K562 (cell line): ENCODE results near the gene KANK2. TPM values are rescaled to one million over a fixed set of nuclear protein-coding genes. Genes with fewer than 3 reads are reported as not detected.
"Not testable (repeated sequence)": the region's sequence is repeated elsewhere in the genome, so short reads cannot be mapped to it uniquely, and the experiment has no call there.

Experiments used
- ATAC-seq: fragments of 200-7000 bp; cut with Tn5 transposase; 3 replicates; pipeline ENCODE4 v1.9.1; 2020; ENCODE audit warnings: moderate library complexity
- BruUV-seq: library from RNA; stranded (reverse); fragments of 400-500 nt; replicated peaks from 2 replicates; lab custom pipeline; 2021; lab: Mats Ljungman, UMichigan
- CTCF ChIA-PET: fragments of 300-600 bp; formaldehyde crosslinking; extraction: SDS; loops from one replicate; lab custom pipeline; 2021; ENCODE audit warnings: low intra/inter-chr PET ratio; lab: Yijun Ruan, JAX
- POLR2A ChIA-PET: fragments of 300-600, 350-650 bp; sonication (Branson Sonifier 250); formaldehyde crosslinking; extraction: SDS; loops from one replicate; lab custom pipeline; 2021; ENCODE audit warnings: antibody characterized with exemption, inconsistent platforms; lab: Yijun Ruan, JAX
- DNase-seq, 4 experiments: peaks; one replicate each; pipeline versions ENCODE4 v3.0.0 to v3.0.0-alpha.2; 2011 to 2018; ENCODE audit warnings: low spot score in 3 of 4, mixed read lengths in 3 of 4; ENCODE audit errors: extremely low read depth in 1 of 4
- FAIRE-seq: peaks from 2 replicates; lab custom pipeline; 2011; peaks lifted over from hg19 to GRCh38; lab: Jason Lieb, UNC
- H2AFZ ChIP-seq: 2 replicates; pipeline ENCODE4 v1.6.0; 2011; ENCODE audit warnings: low read depth, low read length, control low read depth, inconsistent platforms
- H3K27ac ChIP-seq: fragments of 200-600 bp; 3 replicates; pipeline ENCODE4 v1.8.0; 2011; ENCODE audit warnings: low read depth, mild to moderate bottlenecking, control low read depth, inconsistent platforms, low read length, moderate library complexity, mixed read lengths; ENCODE audit errors: extremely low read depth
- H3K27me3 ChIP-seq, 2 experiments: fragments of 300-600 bp in 1 of 2; 2 replicates in 1 of 2; 3 replicates in 1 of 2; pipeline versions ENCODE4 v1.6.0 to v1.8.0; 2011; ENCODE audit warnings: inconsistent platforms in 2 of 2, low read length in 2 of 2, mild to moderate bottlenecking in 1 of 2, mixed read lengths in 1 of 2, moderate library complexity in 1 of 2; ENCODE audit not compliant: control insufficient read depth in 2 of 2, insufficient read depth in 2 of 2
- H3K36me3 ChIP-seq: fragments of 300-600 bp; 3 replicates; pipeline ENCODE4 v1.8.0; 2011; ENCODE audit warnings: mild to moderate bottlenecking, low read length, inconsistent platforms; ENCODE audit not compliant: control insufficient read depth, insufficient read depth
- H3K4me1 ChIP-seq, 2 experiments: fragments of 200-600 bp in 1 of 2; replicated peaks in 1 of 2; 2 replicates in 1 of 2; 3 replicates in 1 of 2; pipeline versions ENCODE4 v1.5.1 to v1.8.0; 2011; ENCODE audit warnings: inconsistent platforms in 2 of 2, low read length in 2 of 2, mild to moderate bottlenecking in 1 of 2, mixed read lengths in 1 of 2, moderate library complexity in 1 of 2; ENCODE audit not compliant: control insufficient read depth in 2 of 2, insufficient read depth in 2 of 2
- H3K4me2 ChIP-seq: 2 replicates; pipeline ENCODE4 v1.6.1; 2011; ENCODE audit warnings: low read length, control low read depth, inconsistent platforms, mixed read lengths; ENCODE audit not compliant: insufficient read depth
- H3K4me3 ChIP-seq: fragments of 200-600 bp; sonication (generic), shearing (Covaris generic); 2 replicates; pipeline ENCODE4 v1.5.1; 2016; ENCODE audit warnings: control low read depth, inconsistent platforms
- H3K79me2 ChIP-seq: fragments of 200-600 bp; 3 replicates; pipeline ENCODE4 v1.8.0; 2011; ENCODE audit warnings: low read length, inconsistent platforms; ENCODE audit not compliant: control insufficient read depth, insufficient read depth
- H3K9ac ChIP-seq, 2 experiments: 2 replicates each; pipeline versions ENCODE4 v1.6.0 to v1.6.1; 2011; ENCODE audit warnings: low read depth in 2 of 2, low read length in 2 of 2, control low read depth in 1 of 2, inconsistent platforms in 1 of 2, mild to moderate bottlenecking in 1 of 2, mixed read lengths in 1 of 2; ENCODE audit not compliant: insufficient read depth in 1 of 2
- H3K9me1 ChIP-seq: one replicate; pipeline ENCODE4 v1.6.0; 2011; ENCODE audit warnings: inconsistent platforms, mild to moderate bottlenecking, low read length, moderate library complexity; ENCODE audit not compliant: control insufficient read depth, insufficient read depth
- H3K9me3 ChIP-seq: replicated peaks from 2 replicates; pipeline ENCODE4 v1.5.1; 2011; ENCODE audit warnings: low read depth, low read length, inconsistent platforms; ENCODE audit not compliant: control insufficient read depth, insufficient read depth
- H4K20me1 ChIP-seq: replicated peaks from 2 replicates; pipeline ENCODE4 v1.6.1; 2011; ENCODE audit warnings: low read length, inconsistent platforms, mixed read lengths; ENCODE audit not compliant: control insufficient read depth, insufficient read depth
- CCAR2 ChIP-seq: fragments of 200-400 bp; formaldehyde crosslinking; IDR thresholded peaks from 2 replicates; pipeline ENCODE4 v1.6.1; 2017; ENCODE audit warnings: mild to moderate bottlenecking, low read depth, low read length
- KDM4B ChIP-seq, 2 experiments: fragments of 450-650 bp in 1 of 2; sonication (generic) in 1 of 2; IDR thresholded peaks; 2 replicates each; pipeline ENCODE4 v1.6.1; 2016 to 2017; ENCODE audit warnings: borderline replicate concordance in 2 of 2, antibody characterized with exemption in 1 of 2, low read depth in 1 of 2, mild to moderate bottlenecking in 1 of 2
- MYBL2 ChIP-seq, 2 experiments: fragments of 450-650 bp in 1 of 2; sonication (generic) in 1 of 2; formaldehyde crosslinking in 1 of 2; IDR thresholded peaks; 2 replicates each; pipeline versions ENCODE4 v1.6.1 to v1.8.1; 2017 to 2022; ENCODE audit warnings: borderline replicate concordance in 1 of 2, inconsistent platforms in 1 of 2, low read depth in 1 of 2, mild to moderate bottlenecking in 1 of 2, missing genetic modification reagents in 1 of 2, moderate library complexity in 1 of 2
- XRCC4 ChIP-seq: IDR thresholded peaks from one replicate; pipeline ENCODE4 v1.6.1; 2011; ENCODE audit not compliant: insufficient read depth, insufficient read length; ENCODE audit errors: extremely low read depth
- WGBS: fragments of 100-300 bp; shearing (Covaris generic); methylation state at CpG from one replicate; pipeline ENCODE4 v1.1.6; 2016; ENCODE audit warnings: low coverage, mixed read lengths; ENCODE audit not compliant: insufficient coverage; ENCODE audit errors: missing lambda C conversion rate; 5-methylcytosine and 5-hydroxymethylcytosine counted together
- in situ Hi-C: fragments of 300-500 bp; cut with MboI; formaldehyde crosslinking; loops from 4 replicates; pipeline ENCODE4 v1.15.0; 2018; ENCODE audit warnings: inconsistent platforms, mixed read lengths
- intact Hi-C: fragments of 100-400 bp; cut with micrococcal nuclease; formaldehyde crosslinking; loops from 2 replicates; pipeline ENCODE4 v1.14.2; 2022
- polyA plus RNA-seq, 8 experiments: library from polyadenylated mRNA; depleted of rRNA in 4 of 8; stranded (reverse) in 5 of 8; unstranded in 3 of 8; fragments of >200 nt; fragmentation: Nextera tagmentation in 2 of 8; fragmentation: Illumina TruSeq in 1 of 8; extraction: Ambion mirVana in 2 of 8; extraction: Trizol in 1 of 8; gene quantifications; 2 replicates each; pipeline versions ENCODE4 v1.2.1 to v1.2.3, GENCODE V29; 2011 to 2014; ENCODE audit warnings: inconsistent platforms in 1 of 8, missing spikeins in 1 of 8
- total RNA-seq, 7 experiments: library from RNA; depleted of rRNA in 6 of 7; stranded (reverse); fragments of >200 nt in 6 of 7; fragmentation: Illumina TruSeq in 2 of 7; extraction: Trizol in 2 of 7; gene quantifications; 2 replicates each; pipeline versions ENCODE4 v1.2.1 to v1.2.3, GENCODE V29; 2011 to 2021; ENCODE audit warnings: low replicate concordance in 1 of 7
- TF ChIP-seq, protein P1 (sequence below), 2 experiments: IDR thresholded peaks in 1 of 2; conservative IDR thresholded peaks in 1 of 2; 2 replicates each; pipeline ENCODE4 v1.6.1; 2016; ENCODE audit warnings: low read depth in 2 of 2, mild to moderate bottlenecking in 1 of 2, missing compliant biosample characterization in 1 of 2, missing genetic modification characterization in 1 of 2, moderate library complexity in 1 of 2
- TF ChIP-seq, protein P2 (sequence below): fragments of 450-650 bp; formaldehyde crosslinking; IDR thresholded peaks from 2 replicates; pipeline ENCODE4 v1.4.0; 2022; ENCODE audit warnings: mild to moderate bottlenecking, moderate library complexity
- TF ChIP-seq, protein P3 (sequence below): fragments of 200-400 bp; formaldehyde crosslinking; IDR thresholded peaks from 2 replicates; pipeline ENCODE4 v1.6.1; 2017; ENCODE audit warnings: mild to moderate bottlenecking, low read depth, low read length, moderate library complexity
- TF ChIP-seq, protein P4 (sequence below): fragments of 450-650 bp; IDR thresholded peaks from 2 replicates; pipeline ENCODE4 v1.6.1; 2016; ENCODE audit warnings: missing biosample characterization, missing genetic modification characterization

The KANK2 gene
- total and polyA plus RNA-seq, 9 of the 15 experiments (the other 6 are each of a cell fraction or from before 2014, with no cell fraction given) = 4.4 to 47.8 (median 21.3) TPM

DNA sequence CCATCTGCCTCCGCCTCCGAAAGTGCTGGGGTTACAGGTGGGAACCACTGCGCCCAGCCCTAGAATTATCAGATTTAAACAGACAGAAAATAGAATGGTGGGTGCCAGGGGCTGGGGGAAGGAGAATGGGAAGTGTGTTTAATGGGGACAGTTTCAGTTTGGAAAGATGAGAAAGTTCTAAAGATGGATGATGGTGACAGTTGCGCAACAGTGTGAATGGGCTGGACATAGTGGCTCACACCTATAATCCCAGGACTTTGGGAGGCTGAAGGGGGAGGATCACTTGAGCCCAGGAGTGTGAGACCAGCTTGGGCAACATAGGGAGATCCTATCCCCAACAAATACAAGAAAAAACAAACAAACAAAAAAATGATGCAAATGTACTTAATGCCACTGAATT is 15.9 kb downstream of the KANK2 start (continued):
- TF ChIP-seq, protein P1, sequence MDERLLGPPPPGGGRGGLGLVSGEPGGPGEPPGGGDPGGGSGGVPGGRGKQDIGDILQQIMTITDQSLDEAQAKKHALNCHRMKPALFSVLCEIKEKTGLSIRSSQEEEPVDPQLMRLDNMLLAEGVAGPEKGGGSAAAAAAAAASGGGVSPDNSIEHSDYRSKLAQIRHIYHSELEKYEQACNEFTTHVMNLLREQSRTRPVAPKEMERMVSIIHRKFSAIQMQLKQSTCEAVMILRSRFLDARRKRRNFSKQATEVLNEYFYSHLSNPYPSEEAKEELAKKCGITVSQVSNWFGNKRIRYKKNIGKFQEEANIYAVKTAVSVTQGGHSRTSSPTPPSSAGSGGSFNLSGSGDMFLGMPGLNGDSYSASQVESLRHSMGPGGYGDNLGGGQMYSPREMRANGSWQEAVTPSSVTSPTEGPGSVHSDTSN (CRISPR knock-in tag; IDR thresholded peaks at IDR 0.05; ENCODE audit: low read depth) = no peak
- TF ChIP-seq, protein P1 (tag; conservative IDR thresholded peaks at IDR 0.05; ENCODE audit: low read depth) = 0 out of 2 replicates have a peak, but pooled peaks have one; percentile 18
- no peak for TF ChIP-seq XRCC4
- TF ChIP-seq, protein P2, sequence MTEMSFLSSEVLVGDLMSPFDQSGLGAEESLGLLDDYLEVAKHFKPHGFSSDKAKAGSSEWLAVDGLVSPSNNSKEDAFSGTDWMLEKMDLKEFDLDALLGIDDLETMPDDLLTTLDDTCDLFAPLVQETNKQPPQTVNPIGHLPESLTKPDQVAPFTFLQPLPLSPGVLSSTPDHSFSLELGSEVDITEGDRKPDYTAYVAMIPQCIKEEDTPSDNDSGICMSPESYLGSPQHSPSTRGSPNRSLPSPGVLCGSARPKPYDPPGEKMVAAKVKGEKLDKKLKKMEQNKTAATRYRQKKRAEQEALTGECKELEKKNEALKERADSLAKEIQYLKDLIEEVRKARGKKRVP (CRISPR knock-in tag) = no peak
- TF ChIP-seq, protein P3, sequence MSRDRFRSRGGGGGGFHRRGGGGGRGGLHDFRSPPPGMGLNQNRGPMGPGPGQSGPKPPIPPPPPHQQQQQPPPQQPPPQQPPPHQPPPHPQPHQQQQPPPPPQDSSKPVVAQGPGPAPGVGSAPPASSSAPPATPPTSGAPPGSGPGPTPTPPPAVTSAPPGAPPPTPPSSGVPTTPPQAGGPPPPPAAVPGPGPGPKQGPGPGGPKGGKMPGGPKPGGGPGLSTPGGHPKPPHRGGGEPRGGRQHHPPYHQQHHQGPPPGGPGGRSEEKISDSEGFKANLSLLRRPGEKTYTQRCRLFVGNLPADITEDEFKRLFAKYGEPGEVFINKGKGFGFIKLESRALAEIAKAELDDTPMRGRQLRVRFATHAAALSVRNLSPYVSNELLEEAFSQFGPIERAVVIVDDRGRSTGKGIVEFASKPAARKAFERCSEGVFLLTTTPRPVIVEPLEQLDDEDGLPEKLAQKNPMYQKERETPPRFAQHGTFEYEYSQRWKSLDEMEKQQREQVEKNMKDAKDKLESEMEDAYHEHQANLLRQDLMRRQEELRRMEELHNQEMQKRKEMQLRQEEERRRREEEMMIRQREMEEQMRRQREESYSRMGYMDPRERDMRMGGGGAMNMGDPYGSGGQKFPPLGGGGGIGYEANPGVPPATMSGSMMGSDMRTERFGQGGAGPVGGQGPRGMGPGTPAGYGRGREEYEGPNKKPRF = no peak
- TF ChIP-seq, protein P4, sequence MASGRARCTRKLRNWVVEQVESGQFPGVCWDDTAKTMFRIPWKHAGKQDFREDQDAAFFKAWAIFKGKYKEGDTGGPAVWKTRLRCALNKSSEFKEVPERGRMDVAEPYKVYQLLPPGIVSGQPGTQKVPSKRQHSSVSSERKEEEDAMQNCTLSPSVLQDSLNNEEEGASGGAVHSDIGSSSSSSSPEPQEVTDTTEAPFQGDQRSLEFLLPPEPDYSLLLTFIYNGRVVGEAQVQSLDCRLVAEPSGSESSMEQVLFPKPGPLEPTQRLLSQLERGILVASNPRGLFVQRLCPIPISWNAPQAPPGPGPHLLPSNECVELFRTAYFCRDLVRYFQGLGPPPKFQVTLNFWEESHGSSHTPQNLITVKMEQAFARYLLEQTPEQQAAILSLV (tag) = peak; percentile 88
- no peak for TF ChIP-seq MYBL2 (IDR thresholded peaks at IDR 0.05; ENCODE audit: low read depth)
- TF ChIP-seq MYBL2 (CRISPR knock-in tag; IDR thresholded peaks at IDR 0.05; ENCODE audit: borderline replicate concordance) = no peak
- TF ChIP-seq KDM4B (IDR thresholded peaks at IDR 0.05; ENCODE audit: borderline replicate concordance in 2 of 2, low read depth in 1 of 2) = no peak
- TF ChIP-seq CCAR2 = no peak

DNA sequence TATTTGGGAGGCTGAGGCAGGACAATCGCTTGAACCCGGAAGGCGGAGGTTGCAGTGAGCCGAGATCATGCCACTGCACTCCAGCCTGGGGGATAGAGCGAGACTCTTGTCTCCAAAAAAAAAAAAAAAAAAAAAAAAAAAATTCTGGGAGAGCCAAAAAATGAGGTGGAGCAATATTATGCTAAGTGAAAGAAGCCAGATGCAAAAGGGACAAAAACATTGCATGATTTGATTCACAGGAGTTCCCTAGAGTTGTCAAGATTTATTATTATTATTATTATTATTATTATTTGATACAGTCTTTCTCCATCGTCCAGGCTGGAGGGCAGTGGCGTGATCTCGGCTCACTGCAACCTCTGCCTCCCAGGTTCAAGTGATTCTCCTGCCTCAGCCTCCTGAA is 16.4 kb downstream of the KANK2 start:
- 73% methylated on average over 6 of the region's 8 CpGs for WGBS
- H3K4me2 ChIP-seq, H3K9me1 ChIP-seq, H3K4me3 ChIP-seq, FAIRE-seq, H4K20me1 ChIP-seq, DNase-seq, CTCF ChIA-PET, BruUV-seq, POLR2A ChIA-PET, H3K79me2 ChIP-seq, H3K9ac ChIP-seq, in situ Hi-C loops, H3K27me3 ChIP-seq, H2AFZ ChIP-seq, ATAC-seq, H3K9me3 ChIP-seq, intact Hi-C loops, H3K27ac ChIP-seq, H3K4me1 ChIP-seq: not testable (repeated sequence)
- H3K36me3 ChIP-seq = peaks cover 22% of the 10 kb centered on the region; the same call in 2 of the 3 replicates
